Esophagus muscularis mucosa (tissue), 4 donors: ENCODE data around the gene SRP14. TPM values are rescaled to one million over a fixed set of nuclear protein-coding genes. Genes with fewer than 3 reads are reported as not detected.

Source experiments
- DNase-seq: peaks from one replicate; pipeline ENCODE4 v3.0.0-alpha.2; 2017; ENCODE audit errors: extremely low spot score
- H3K27ac ChIP-seq, 4 donors: fragments of 200-600 bp; sonication (generic); replicated peaks in 1 of 4; 1 replicate in 3 of 4; 2 replicates in 1 of 4; pipeline ENCODE4 v1.5.1; 2016 to 2019; ENCODE audit warnings: mild to moderate bottlenecking in 1 of 4
- H3K27me3 ChIP-seq, 4 donors: fragments of 200-600 bp; sonication (generic); one replicate each; pipeline versions ENCODE4 v1.5.1 to v1.6.0; 2016 to 2019
- H3K36me3 ChIP-seq, 4 donors: fragments of 200-600 bp; sonication (generic); one replicate each; pipeline ENCODE4 v1.5.1; 2016 to 2019
- H3K4me1 ChIP-seq, 4 donors: fragments of 200-600 bp; sonication (generic); one replicate each; pipeline ENCODE4 v1.5.1; 2016 to 2019
- H3K4me3 ChIP-seq, 4 donors: fragments of 200-600 bp; sonication (generic); 1 replicate in 2 of 4; 2 replicates in 2 of 4; pipeline ENCODE4 v1.5.1; 2016 to 2019; ENCODE audit warnings: mild to moderate bottlenecking in 4 of 4, moderate library complexity in 1 of 4
- H3K9me3 ChIP-seq, 4 donors: fragments of 200-600 bp; sonication (generic); 1 replicate in 3 of 4; 2 replicates in 1 of 4; pipeline ENCODE4 v1.5.1; 2016 to 2019
- EP300 ChIP-seq: sonication (generic); formaldehyde crosslinking; IDR thresholded peaks from one replicate; pipeline ENCODE4 v1.6.1; 2017; ENCODE audit warnings: antibody characterized with exemption
- POLR2A ChIP-seq: fragments of 450-650 bp; IDR thresholded peaks from one replicate; pipeline ENCODE4 v1.6.1; 2017; ENCODE audit warnings: antibody characterized with exemption, moderate library complexity, mild to moderate bottlenecking, low read depth
- POLR2AphosphoS5 ChIP-seq, 2 donors: sonication (generic); formaldehyde crosslinking; IDR thresholded peaks; one replicate each; pipeline ENCODE4 v1.6.1; 2017; ENCODE audit warnings: antibody characterized with exemption in 2 of 2
- WGBS: methylation state at CpG from one replicate; pipeline ENCODE4 v1.1.5; 2018; 5-methylcytosine and 5-hydroxymethylcytosine counted together
- intact Hi-C: fragments of 100-400 bp; cut with DNase I; formaldehyde crosslinking; loops from one replicate; pipeline ENCODE4 v1.15.1; 2023
- total RNA-seq, 4 donors: library from RNA; depleted of rRNA; stranded (reverse); fragments of >200 nt; gene quantifications; one replicate each; pipeline versions ENCODE4 v1.1.0 to v1.2.1, GENCODE V29; 2016
- TF ChIP-seq, protein P1 (sequence below), 3 experiments: fragments of 200-600 bp in 2 of 3; fragments of 450-650 bp in 1 of 3; sonication (generic) in 2 of 3; IDR thresholded peaks; one replicate each; pipeline ENCODE4 v1.5.1; 2017 to 2019; ENCODE audit warnings: antibody characterized with exemption in 3 of 3, mild to moderate bottlenecking in 2 of 3, moderate library complexity in 1 of 3

The SRP14 gene
- total RNA-seq, 4 donors from 2014 or later = 262 to 412 (median 301) TPM

GRCh38 chr15:40062816-40063562, 24.0 kb upstream of the SRP14 start:
- no peak for DNase-seq
- H3K4me1 ChIP-seq = peaks cover 0 to 3% (median under 1%) of the 10 kb centered on the region in 4 donors
- intact Hi-C loops = no loop called here
- H3K4me3 ChIP-seq = no peak overlapping the region
- TF ChIP-seq, protein P1, sequence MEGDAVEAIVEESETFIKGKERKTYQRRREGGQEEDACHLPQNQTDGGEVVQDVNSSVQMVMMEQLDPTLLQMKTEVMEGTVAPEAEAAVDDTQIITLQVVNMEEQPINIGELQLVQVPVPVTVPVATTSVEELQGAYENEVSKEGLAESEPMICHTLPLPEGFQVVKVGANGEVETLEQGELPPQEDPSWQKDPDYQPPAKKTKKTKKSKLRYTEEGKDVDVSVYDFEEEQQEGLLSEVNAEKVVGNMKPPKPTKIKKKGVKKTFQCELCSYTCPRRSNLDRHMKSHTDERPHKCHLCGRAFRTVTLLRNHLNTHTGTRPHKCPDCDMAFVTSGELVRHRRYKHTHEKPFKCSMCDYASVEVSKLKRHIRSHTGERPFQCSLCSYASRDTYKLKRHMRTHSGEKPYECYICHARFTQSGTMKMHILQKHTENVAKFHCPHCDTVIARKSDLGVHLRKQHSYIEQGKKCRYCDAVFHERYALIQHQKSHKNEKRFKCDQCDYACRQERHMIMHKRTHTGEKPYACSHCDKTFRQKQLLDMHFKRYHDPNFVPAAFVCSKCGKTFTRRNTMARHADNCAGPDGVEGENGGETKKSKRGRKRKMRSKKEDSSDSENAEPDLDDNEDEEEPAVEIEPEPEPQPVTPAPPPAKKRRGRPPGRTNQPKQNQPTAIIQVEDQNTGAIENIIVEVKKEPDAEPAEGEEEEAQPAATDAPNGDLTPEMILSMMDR (IDR thresholded peaks at IDR 0.05) = no peak
- TF ChIP-seq POLR2A (no peak), EP300 (no peak), POLR2AphosphoS5 (IDR thresholded peaks at IDR 0.05) (no peak)
- H3K9me3 ChIP-seq = no peaks in the 10 kb centered on the region
- no peak overlapping the region for H3K27ac ChIP-seq
- H3K36me3 ChIP-seq = peaks cover 0 to 22% (median 4%) of the 10 kb centered on the region in 4 donors
- 96% methylated on average over 10 of the region's 10 CpGs for WGBS
- H3K27me3 ChIP-seq = no peaks in the 10 kb centered on the region

- 97% methylated on average over 15 of the region's 15 CpGs for WGBS
Observed at GRCh38 chr15:40061212-40061901, 22.4 kb upstream of the SRP14 start.

GRCh38 chr15:40060236-40060961, 21.4 kb upstream of the SRP14 start:
- intact Hi-C loops = no loop called here
- Histone ChIP-seq H3K9me3 (no peaks in the 10 kb centered on the region), H3K27ac (no peak overlapping the region), H3K27me3 (no peaks in the 10 kb centered on the region), H3K4me3 (no peak overlapping the region), H3K4me1 (peaks cover 0 to 9% (median 1%) of the 10 kb centered on the region in 4 donors), H3K36me3 (peaks cover 0 to 23% (median 3%) of the 10 kb centered on the region in 4 donors)
- DNase-seq = no peak
- no peak for TF ChIP-seq POLR2AphosphoS5 (IDR thresholded peaks at IDR 0.05)
- TF ChIP-seq, protein P1 (IDR thresholded peaks at IDR 0.05) = no peak
- no peak for TF ChIP-seq EP300
- TF ChIP-seq POLR2A = no peak
- 92% methylated on average over 10 of the region's 10 CpGs for WGBS

More at GRCh38 chr15:40061212-40061901, 22.4 kb upstream of the SRP14 start:
- Histone ChIP-seq H3K27me3 (no peaks in the 10 kb centered on the region), H3K4me1 (peaks cover 0 to under 1% (median 0%) of the 10 kb centered on the region in 4 donors), H3K36me3 (peaks cover 0 to 28% (median 4%) of the 10 kb centered on the region in 4 donors), H3K9me3 (no peaks in the 10 kb centered on the region), H3K27ac (no peak overlapping the region), H3K4me3 (no peak overlapping the region)
- no peak for DNase-seq
- intact Hi-C loops = no loop called here
- TF ChIP-seq POLR2A (no peak), EP300 (no peak), POLR2AphosphoS5 (IDR thresholded peaks at IDR 0.05) (no peak)
- TF ChIP-seq, protein P1 (IDR thresholded peaks at IDR 0.05) = no peak

DNA sequence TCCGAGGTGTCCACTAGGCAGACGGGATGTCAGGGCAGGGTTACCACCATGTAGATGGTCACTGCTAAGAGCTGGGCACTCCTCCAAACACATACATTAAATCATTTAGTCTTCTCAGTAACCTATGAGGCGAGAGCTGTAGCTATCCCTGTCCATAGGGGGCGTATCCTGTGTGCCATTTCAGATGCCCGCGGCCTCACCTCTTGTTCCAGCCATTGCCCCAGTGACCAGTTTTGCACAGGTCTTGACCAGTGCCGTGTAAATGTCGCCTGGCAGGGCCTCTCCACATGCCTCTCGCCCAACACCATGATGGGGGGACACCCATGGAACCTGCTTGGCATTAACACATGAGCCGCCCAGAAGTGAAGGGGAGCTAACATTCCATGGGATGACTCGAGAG, 20.8 kb upstream of the SRP14 start:
- H3K9me3 ChIP-seq = no peaks in the 10 kb centered on the region
- no peak overlapping the region for H3K27ac ChIP-seq
- H3K27me3 ChIP-seq = no peaks in the 10 kb centered on the region
- DNase-seq = no peak
- no peak for TF ChIP-seq POLR2AphosphoS5 (IDR thresholded peaks at IDR 0.05)
- no peak for TF ChIP-seq POLR2A
- peaks cover 0 to 19% (median under 1%) of the 10 kb centered on the region in 4 donors for H3K36me3 ChIP-seq
- no peak overlapping the region for H3K4me3 ChIP-seq
- intact Hi-C loops = no loop called here
- 90% methylated on average over 7 of the region's 11 CpGs for whole genome bisulfite sequencing
- H3K4me1 ChIP-seq = peaks cover 0 to 15% (median 7%) of the 10 kb centered on the region in 4 donors
